ENCODE data around the gene PCCA.

GRCh38 chr13:100458673-100459072 lies 369.8 kb downstream of the PCCA start:
- TF ChIP-seq CTCF (IDR thresholded peaks at IDR 0.05), result no peak
- TF ChIP-seq POLR2AphosphoS5 (IDR thresholded peaks at IDR 0.05), result no peak
- no peak for TF ChIP-seq POLR2A (IDR thresholded peaks at IDR 0.05)
